ENCODE measurements around the gene NMNAT3. TPM values are rescaled to one million over a fixed set of nuclear protein-coding genes. Genes with fewer than 3 reads are reported as not detected.

The NMNAT3 gene
- total RNA-seq, 1 experiment from 2014 or later: 1.3 TPM

DNA sequence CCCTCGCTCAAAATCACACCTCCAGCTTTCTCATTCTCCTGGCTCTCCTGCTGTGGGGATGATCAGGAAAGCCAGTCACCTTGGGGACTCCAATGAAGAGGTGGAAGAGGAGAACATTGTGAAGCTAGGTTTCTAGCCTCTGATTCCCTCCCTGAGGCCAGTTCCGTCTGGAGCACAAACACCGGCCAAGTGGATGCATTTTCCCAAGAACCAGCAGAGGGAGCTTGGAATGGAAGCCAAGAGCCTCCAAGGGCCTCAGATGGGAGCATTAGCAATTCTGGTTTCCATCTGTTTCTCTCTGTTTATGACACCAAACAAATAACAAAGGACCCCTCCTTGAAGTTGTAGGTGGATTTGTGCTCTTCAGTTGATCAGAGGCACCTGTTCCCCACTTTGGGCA, 40.6 kb upstream of the NMNAT3 start:
- H3K27me3 ChIP-seq (ENCODE audit: insufficient read depth, low read length): no peaks in the 10 kb centered on the region

More for the DNA sequence above, 40.6 kb upstream of the NMNAT3 start:
- Histone ChIP-seq H3K9ac (ENCODE audit: extremely low read depth, insufficient read length, low read length) (no peak overlapping the region), H3K4ac (ENCODE audit: low read depth, low read length) (no peak overlapping the region), H2BK120ac (ENCODE audit: low read depth, low read length, poor library complexity, severe bottlenecking) (no peak overlapping the region), H3K18ac (ENCODE audit: insufficient read length, low read depth, low read length) (no peak overlapping the region), H3K56ac (ENCODE audit: insufficient read length, low read depth, low read length) (no peak overlapping the region), H4K5ac (ENCODE audit: insufficient read length, low read depth, low read length) (no peak overlapping the region), H3T11ph (ENCODE audit: low read length) (no peak overlapping the region), H2AK5ac (ENCODE audit: insufficient read length, low read length) (no peak overlapping the region), H3K23me2 (ENCODE audit: insufficient read length, low read depth, low read length, poor library complexity, severe bottlenecking) (no peaks in the 10 kb centered on the region), H4K8ac (replicated peaks; ENCODE audit: insufficient read length, low read depth, low read length) (no peak overlapping the region), H3K79me1 (ENCODE audit: insufficient read depth, low read depth, low read length, poor library complexity, severe bottlenecking) (no peaks in the 10 kb centered on the region), H3K27ac (ENCODE audit: insufficient read length, low read depth, low read length) (no peak overlapping the region), H3K79me2 (ENCODE audit: insufficient read depth, low read length) (no peaks in the 10 kb centered on the region), H3K9me3 (ENCODE audit: control insufficient read depth, low read depth, low read length) (no peaks in the 10 kb centered on the region), H3K23ac (ENCODE audit: insufficient read length, low read depth, low read length) (no peak overlapping the region), H4K20me1 (ENCODE audit: control insufficient read depth, insufficient read depth, insufficient read length) (no peaks in the 10 kb centered on the region), H2BK15ac (ENCODE audit: low read depth, low read length) (no peak overlapping the region), H3K4me1 (ENCODE audit: insufficient read depth, low read length) (peaks cover 6% of the 10 kb centered on the region; the same call in 1 of the 2 replicates), H2BK12ac (ENCODE audit: insufficient read length, low read depth, low read length) (no peak overlapping the region), H2BK20ac (ENCODE audit: low read depth, low read length, poor library complexity, severe bottlenecking) (no peak overlapping the region), H2AFZ (ENCODE audit: low read length) (no peak overlapping the region), H3K4me2 (ENCODE audit: insufficient read depth, insufficient read length, low read length) (no peak overlapping the region), H2BK5ac (ENCODE audit: insufficient read length, low read length) (no peak overlapping the region), H3K14ac (ENCODE audit: insufficient read depth, low read length) (no peak overlapping the region), H4K91ac (ENCODE audit: insufficient read length, low read depth, low read length) (no peak overlapping the region)
- no peak overlapping the region for H3K4me3 Mint-ChIP-seq
- H3K27ac Mint-ChIP-seq: peak overlapping the region in 1 of 3 experiments; percentile 73; a peak in 1 of 7 replicates
- H3K4me1 Mint-ChIP-seq: peaks cover 14 to 20% of the 10 kb centered on the region in 2 experiments
- no CpG with 5 or more reads among the region's 3 CpGs for WGBS (ENCODE audit: extremely low coverage, insufficient read length, low lambda C conversion rate)
- DNase-seq: peak; percentile 65
- TF ChIP-seq, protein P1, sequence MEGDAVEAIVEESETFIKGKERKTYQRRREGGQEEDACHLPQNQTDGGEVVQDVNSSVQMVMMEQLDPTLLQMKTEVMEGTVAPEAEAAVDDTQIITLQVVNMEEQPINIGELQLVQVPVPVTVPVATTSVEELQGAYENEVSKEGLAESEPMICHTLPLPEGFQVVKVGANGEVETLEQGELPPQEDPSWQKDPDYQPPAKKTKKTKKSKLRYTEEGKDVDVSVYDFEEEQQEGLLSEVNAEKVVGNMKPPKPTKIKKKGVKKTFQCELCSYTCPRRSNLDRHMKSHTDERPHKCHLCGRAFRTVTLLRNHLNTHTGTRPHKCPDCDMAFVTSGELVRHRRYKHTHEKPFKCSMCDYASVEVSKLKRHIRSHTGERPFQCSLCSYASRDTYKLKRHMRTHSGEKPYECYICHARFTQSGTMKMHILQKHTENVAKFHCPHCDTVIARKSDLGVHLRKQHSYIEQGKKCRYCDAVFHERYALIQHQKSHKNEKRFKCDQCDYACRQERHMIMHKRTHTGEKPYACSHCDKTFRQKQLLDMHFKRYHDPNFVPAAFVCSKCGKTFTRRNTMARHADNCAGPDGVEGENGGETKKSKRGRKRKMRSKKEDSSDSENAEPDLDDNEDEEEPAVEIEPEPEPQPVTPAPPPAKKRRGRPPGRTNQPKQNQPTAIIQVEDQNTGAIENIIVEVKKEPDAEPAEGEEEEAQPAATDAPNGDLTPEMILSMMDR (conservative IDR thresholded peaks at IDR 0.05): peak; percentile 75
- no peaks in the 10 kb centered on the region for H3K9me3 Mint-ChIP-seq
- H3K27me3 Mint-ChIP-seq (ENCODE audit: low read depth): peaks cover 6% of the 10 kb centered on the region
- H3K36me3 Mint-ChIP-seq (ENCODE audit: insufficient read depth in 1 of 3, low read depth in 3 of 3): no peaks in the 10 kb centered on the region
